Sigmoid colon (tissue), 3 donors: ENCODE measurements around the gene HMGN1.

Experiments used
- CTCF ChIP-seq, 4 experiments: fragments of 450-650 bp in 3 of 4; fragments of 200-600 bp in 1 of 4; IDR thresholded peaks; one replicate each; pipeline ENCODE4 v1.5.1; 2016 to 2019; ENCODE audit warnings: antibody characterized with exemption in 4 of 4, mild to moderate bottlenecking in 3 of 4, moderate library complexity in 2 of 4
- POLR2A ChIP-seq, 2 donors: fragments of 450-650 bp; IDR thresholded peaks; one replicate each; pipeline ENCODE4 v1.6.1; 2016; ENCODE audit warnings: antibody characterized with exemption in 2 of 2, mild to moderate bottlenecking in 2 of 2, moderate library complexity in 2 of 2

DNA sequence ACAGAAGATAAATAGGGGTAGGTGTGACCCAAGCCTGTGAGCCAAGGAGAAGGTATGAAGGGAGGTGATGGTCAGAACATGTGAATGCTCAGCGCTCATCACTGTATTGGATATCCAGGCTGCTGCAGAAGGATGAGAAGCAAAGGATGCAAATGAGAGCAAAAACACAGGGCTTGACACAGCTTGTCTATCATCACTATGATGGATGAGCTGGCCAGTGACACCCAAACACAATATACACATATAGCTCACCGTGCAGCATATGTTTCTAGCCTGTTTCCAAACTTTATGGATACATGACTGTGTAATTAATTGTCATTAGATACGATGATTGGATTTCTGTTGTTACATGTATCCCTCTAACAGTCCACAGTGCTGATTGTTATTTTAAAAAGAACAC lies 13.8 kb upstream of the HMGN1 start:
- TF ChIP-seq CTCF (IDR thresholded peaks at IDR 0.05) (no peak), POLR2A (IDR thresholded peaks at IDR 0.05) (no peak)
